ENCODE results near the gene SYNGR2.

The SYNGR2 gene

GRCh38 chr17:78127888-78128550 is 40.4 kb upstream of the SYNGR2 start:
- TF ChIP-seq, protein P1, sequence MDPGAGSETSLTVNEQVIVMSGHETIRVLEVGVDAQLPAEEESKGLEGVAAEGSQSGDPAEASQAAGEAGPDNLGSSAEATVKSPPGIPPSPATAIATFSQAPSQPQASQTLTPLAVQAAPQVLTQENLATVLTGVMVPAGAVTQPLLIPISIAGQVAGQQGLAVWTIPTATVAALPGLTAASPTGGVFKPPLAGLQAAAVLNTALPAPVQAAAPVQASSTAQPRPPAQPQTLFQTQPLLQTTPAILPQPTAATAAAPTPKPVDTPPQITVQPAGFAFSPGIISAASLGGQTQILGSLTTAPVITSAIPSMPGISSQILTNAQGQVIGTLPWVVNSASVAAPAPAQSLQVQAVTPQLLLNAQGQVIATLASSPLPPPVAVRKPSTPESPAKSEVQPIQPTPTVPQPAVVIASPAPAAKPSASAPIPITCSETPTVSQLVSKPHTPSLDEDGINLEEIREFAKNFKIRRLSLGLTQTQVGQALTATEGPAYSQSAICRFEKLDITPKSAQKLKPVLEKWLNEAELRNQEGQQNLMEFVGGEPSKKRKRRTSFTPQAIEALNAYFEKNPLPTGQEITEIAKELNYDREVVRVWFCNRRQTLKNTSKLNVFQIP (CRISPR knock-in tag; IDR thresholded peaks at IDR 0.05; ENCODE audit: borderline replicate concordance, low read depth), result no peak
- TF ChIP-seq CSDC2 (CRISPR knock-in tag; IDR thresholded peaks at IDR 0.05), result no peak
- no peak for TF ChIP-seq RARB (CRISPR knock-in tag; IDR thresholded peaks at IDR 0.05)
- TF ChIP-seq ESRRG (CRISPR knock-in tag; IDR thresholded peaks at IDR 0.05), result no peak
- TF ChIP-seq ZFP3 (CRISPR knock-in tag; IDR thresholded peaks at IDR 0.05), result no peak
- no peak for TF ChIP-seq TOX (CRISPR knock-in tag; IDR thresholded peaks at IDR 0.05; ENCODE audit: borderline replicate concordance)
- peak; percentile 10 for ATAC-seq

DNA sequence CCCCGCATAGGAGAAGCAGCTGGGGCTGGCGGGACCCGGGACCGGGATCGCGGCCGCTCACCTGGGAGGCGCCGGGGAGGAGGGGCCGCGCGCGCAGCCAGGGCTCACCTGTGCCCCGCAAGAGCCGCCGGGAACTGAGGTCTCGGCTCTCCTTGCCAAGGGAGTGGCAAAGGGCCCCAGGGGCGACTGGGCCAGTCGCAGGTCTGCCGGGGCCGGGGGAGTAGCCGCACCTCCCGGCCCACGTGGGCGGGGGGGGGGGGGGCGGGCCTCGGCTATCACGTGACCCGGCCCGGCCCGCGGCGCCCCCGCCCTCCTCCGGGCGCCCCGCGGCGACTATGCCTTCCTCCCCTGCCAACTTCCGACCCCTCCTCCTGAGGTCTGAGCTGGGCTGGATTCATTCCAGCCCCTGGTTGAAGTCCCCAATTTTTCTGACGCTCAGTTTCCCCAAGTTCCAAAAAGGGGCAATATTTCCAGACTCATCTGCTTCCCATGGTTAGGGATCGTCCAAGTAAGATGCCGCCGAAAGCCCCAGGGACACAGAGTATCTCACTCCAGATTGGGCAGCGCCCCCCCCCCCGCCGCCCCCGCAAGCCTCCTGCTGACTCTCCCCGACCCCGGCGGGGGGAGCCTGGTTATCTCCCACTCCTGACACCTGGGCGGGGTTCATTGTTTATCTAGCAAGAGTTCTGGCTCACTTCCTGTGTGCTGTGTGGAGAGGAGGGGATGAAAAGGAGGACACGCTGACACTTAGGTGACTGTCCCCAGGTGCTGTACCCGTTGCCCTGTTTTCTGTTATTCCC is 39.6 kb upstream of the SYNGR2 start, which contains the start of gene TMC6:
TSS of gene TMC6 (minus strand) at position 205 of the 800 bp plus-strand sequence. CDS start 1,923 bp downstream, outside the sequence.
- no peak for TF ChIP-seq ZC3H10 (CRISPR knock-in tag; IDR thresholded peaks at IDR 0.05)
- TF ChIP-seq ESRRG (CRISPR knock-in tag; IDR thresholded peaks at IDR 0.05), result no peak
- TF ChIP-seq, protein P2, sequence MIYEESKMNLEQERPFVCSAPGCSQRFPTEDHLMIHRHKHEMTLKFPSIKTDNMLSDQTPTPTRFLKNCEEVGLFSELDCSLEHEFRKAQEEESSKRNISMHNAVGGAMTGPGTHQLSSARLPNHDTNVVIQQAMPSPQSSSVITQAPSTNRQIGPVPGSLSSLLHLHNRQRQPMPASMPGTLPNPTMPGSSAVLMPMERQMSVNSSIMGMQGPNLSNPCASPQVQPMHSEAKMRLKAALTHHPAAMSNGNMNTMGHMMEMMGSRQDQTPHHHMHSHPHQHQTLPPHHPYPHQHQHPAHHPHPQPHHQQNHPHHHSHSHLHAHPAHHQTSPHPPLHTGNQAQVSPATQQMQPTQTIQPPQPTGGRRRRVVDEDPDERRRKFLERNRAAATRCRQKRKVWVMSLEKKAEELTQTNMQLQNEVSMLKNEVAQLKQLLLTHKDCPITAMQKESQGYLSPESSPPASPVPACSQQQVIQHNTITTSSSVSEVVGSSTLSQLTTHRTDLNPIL (CRISPR knock-in tag; IDR thresholded peaks at IDR 0.05; ENCODE audit: low read depth), result no peak
- TF ChIP-seq, protein P3, sequence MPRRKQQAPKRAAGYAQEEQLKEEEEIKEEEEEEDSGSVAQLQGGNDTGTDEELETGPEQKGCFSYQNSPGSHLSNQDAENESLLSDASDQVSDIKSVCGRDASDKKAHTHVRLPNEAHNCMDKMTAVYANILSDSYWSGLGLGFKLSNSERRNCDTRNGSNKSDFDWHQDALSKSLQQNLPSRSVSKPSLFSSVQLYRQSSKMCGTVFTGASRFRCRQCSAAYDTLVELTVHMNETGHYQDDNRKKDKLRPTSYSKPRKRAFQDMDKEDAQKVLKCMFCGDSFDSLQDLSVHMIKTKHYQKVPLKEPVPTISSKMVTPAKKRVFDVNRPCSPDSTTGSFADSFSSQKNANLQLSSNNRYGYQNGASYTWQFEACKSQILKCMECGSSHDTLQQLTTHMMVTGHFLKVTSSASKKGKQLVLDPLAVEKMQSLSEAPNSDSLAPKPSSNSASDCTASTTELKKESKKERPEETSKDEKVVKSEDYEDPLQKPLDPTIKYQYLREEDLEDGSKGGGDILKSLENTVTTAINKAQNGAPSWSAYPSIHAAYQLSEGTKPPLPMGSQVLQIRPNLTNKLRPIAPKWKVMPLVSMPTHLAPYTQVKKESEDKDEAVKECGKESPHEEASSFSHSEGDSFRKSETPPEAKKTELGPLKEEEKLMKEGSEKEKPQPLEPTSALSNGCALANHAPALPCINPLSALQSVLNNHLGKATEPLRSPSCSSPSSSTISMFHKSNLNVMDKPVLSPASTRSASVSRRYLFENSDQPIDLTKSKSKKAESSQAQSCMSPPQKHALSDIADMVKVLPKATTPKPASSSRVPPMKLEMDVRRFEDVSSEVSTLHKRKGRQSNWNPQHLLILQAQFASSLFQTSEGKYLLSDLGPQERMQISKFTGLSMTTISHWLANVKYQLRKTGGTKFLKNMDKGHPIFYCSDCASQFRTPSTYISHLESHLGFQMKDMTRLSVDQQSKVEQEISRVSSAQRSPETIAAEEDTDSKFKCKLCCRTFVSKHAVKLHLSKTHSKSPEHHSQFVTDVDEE (CRISPR knock-in tag; IDR thresholded peaks at IDR 0.05), result no peak
- no peak for TF ChIP-seq OSR1 (CRISPR knock-in tag; IDR thresholded peaks at IDR 0.05)
- TF ChIP-seq, protein P4, sequence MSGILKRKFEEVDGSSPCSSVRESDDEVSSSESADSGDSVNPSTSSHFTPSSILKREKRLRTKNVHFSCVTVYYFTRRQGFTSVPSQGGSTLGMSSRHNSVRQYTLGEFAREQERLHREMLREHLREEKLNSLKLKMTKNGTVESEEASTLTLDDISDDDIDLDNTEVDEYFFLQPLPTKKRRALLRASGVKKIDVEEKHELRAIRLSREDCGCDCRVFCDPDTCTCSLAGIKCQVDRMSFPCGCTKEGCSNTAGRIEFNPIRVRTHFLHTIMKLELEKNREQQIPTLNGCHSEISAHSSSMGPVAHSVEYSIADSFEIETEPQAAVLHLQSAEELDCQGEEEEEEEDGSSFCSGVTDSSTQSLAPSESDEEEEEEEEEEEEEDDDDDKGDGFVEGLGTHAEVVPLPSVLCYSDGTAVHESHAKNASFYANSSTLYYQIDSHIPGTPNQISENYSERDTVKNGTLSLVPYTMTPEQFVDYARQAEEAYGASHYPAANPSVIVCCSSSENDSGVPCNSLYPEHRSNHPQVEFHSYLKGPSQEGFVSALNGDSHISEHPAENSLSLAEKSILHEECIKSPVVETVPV (CRISPR knock-in tag; IDR thresholded peaks at IDR 0.05), result no peak
- TF ChIP-seq ZNF565 (CRISPR knock-in tag; conservative IDR thresholded peaks at IDR 0.05; ENCODE audit: low read depth), result no peak
- no peak for TF ChIP-seq BACH2 (CRISPR knock-in tag; IDR thresholded peaks at IDR 0.05; ENCODE audit: borderline replicate concordance)
- no peak for TF ChIP-seq ARNTL (CRISPR knock-in tag; IDR thresholded peaks at IDR 0.05; ENCODE audit: borderline replicate concordance, low read depth)
- ATAC-seq, result peak; percentile 7

- ATAC-seq, result no peak
- no peak for TF ChIP-seq PATZ1 (CRISPR knock-in tag; IDR thresholded peaks at IDR 0.05; ENCODE audit: borderline replicate concordance)
- TF ChIP-seq ZFP30 (CRISPR knock-in tag; IDR thresholded peaks at IDR 0.05), result no peak
- TF ChIP-seq ZFP3 (CRISPR knock-in tag; IDR thresholded peaks at IDR 0.05), result no peak
- no peak for TF ChIP-seq ZNF8 (CRISPR knock-in tag; IDR thresholded peaks at IDR 0.05)
- no peak for TF ChIP-seq SNAI2 (CRISPR knock-in tag; IDR thresholded peaks at IDR 0.05)
- TF ChIP-seq TOX (CRISPR knock-in tag; IDR thresholded peaks at IDR 0.05; ENCODE audit: borderline replicate concordance), result no peak
- no peak for TF ChIP-seq ESRRG (CRISPR knock-in tag; IDR thresholded peaks at IDR 0.05)
- no peak for TF ChIP-seq ZNF70 (CRISPR knock-in tag; IDR thresholded peaks at IDR 0.05)
- TF ChIP-seq, protein P4 (CRISPR knock-in tag; IDR thresholded peaks at IDR 0.05), result no peak
- no peak for TF ChIP-seq CSDC2 (CRISPR knock-in tag; IDR thresholded peaks at IDR 0.05)
- no peak for TF ChIP-seq TCF4 (CRISPR knock-in tag; IDR thresholded peaks at IDR 0.05; ENCODE audit: borderline replicate concordance)
- TF ChIP-seq RARB (CRISPR knock-in tag; IDR thresholded peaks at IDR 0.05), result no peak
- TF ChIP-seq OSR1 (CRISPR knock-in tag; IDR thresholded peaks at IDR 0.05), result no peak
- TF ChIP-seq, protein P3 (CRISPR knock-in tag; IDR thresholded peaks at IDR 0.05), result no peak
- no peak for TF ChIP-seq ZNF565 (CRISPR knock-in tag; conservative IDR thresholded peaks at IDR 0.05; ENCODE audit: low read depth)
- TF ChIP-seq ARNTL (CRISPR knock-in tag; IDR thresholded peaks at IDR 0.05; ENCODE audit: borderline replicate concordance, low read depth), result no peak
Measured at GRCh38 chr17:78129351-78130089, 38.9 kb upstream of the SYNGR2 start.
